ENCODE data around the gene ZCCHC14.
"Not testable (repeated sequence)": the region's sequence is repeated elsewhere in the genome, so short reads cannot be mapped to it uniquely, and the experiment has no call there.

Gene ZCCHC14

GRCh38 chr16:87499189-87499486 lies 6.3 kb upstream of the ZCCHC14 start:
- H3K4me3 ChIP-seq, result no peak overlapping the region
- H3K27ac ChIP-seq, result peak overlapping the region in 3 of 21 experiments; percentile 24 to 64 (median 32)

- H3K4me3 ChIP-seq, result no peak overlapping the region
Measured at GRCh38 chr16:87498324-87499188, 5.7 kb upstream of the ZCCHC14 start.

GRCh38 chr16:87497767-87498290 lies 5.0 kb upstream of the ZCCHC14 start:
- H3K4me3 ChIP-seq, H3K27ac ChIP-seq: not testable (repeated sequence)

More at GRCh38 chr16:87498324-87499188, 5.7 kb upstream of the ZCCHC14 start:
- H3K27ac ChIP-seq, result peak overlapping the region in 1 of 21 experiments; percentile 64

- H3K4me3 ChIP-seq, H3K27ac ChIP-seq: not testable (repeated sequence)
Measured at GRCh38 chr16:87497023-87497766, 4.4 kb upstream of the ZCCHC14 start.

- no peak overlapping the region for H3K27ac ChIP-seq
- no peak overlapping the region for H3K4me3 ChIP-seq
Measured at GRCh38 chr16:87496447-87496801, 3.6 kb upstream of the ZCCHC14 start.

GRCh38 chr16:87495578-87496446 lies 3.0 kb upstream of the ZCCHC14 start:
- Histone ChIP-seq H3K4me3 (no peak overlapping the region), H3K27ac (no peak overlapping the region)

GRCh38 chr16:87493608-87494280 lies 920 bp upstream of the ZCCHC14 start:
- H3K4me3 ChIP-seq, result peak overlapping the region; percentile 38 to 50 (median 43)
- H3K27ac ChIP-seq, result peak overlapping the region in 7 of 21 experiments; percentile 19 to 65 (median 52)

- H3K4me3 ChIP-seq, result peak overlapping the region in 6 of 7 experiments; percentile 41 to 50 (median 45)
- peak overlapping the region in 3 of 21 experiments; percentile 74 to 76 (median 76) for H3K27ac ChIP-seq
Measured at GRCh38 chr16:87492291-87492630, 563 bp downstream of the ZCCHC14 start.

GRCh38 chr16:87491522-87492290 lies 1.1 kb downstream of the ZCCHC14 start:
- Histone ChIP-seq H3K4me3 (peak overlapping the region; percentile 33 to 48 (median 43)), H3K27ac (peak overlapping the region in 17 of 21 experiments; percentile 2 to 84 (median 47))

- H3K27ac ChIP-seq, result peak overlapping the region in 18 of 21 experiments; percentile 2 to 84 (median 50)
Measured at GRCh38 chr16:87490799-87491521, 1.9 kb downstream of the ZCCHC14 start.

GRCh38 chr16:87490096-87490798 lies 2.6 kb downstream of the ZCCHC14 start:
- H3K4me3 ChIP-seq, result peak overlapping the region; percentile 33 to 48 (median 43)

More at GRCh38 chr16:87490799-87491521, 1.9 kb downstream of the ZCCHC14 start:
- H3K4me3 ChIP-seq, result peak overlapping the region; percentile 33 to 48 (median 43)

GRCh38 chr16:87489434-87490045 lies 3.3 kb downstream of the ZCCHC14 start:
- peak overlapping the region in 7 of 21 experiments; percentile 10 to 75 (median 54) for H3K27ac ChIP-seq
- peak overlapping the region in 4 of 7 experiments; percentile 33 to 47 (median 43) for H3K4me3 ChIP-seq

More at GRCh38 chr16:87490096-87490798, 2.6 kb downstream of the ZCCHC14 start:
- peak overlapping the region in 15 of 21 experiments; percentile 2 to 84 (median 49) for H3K27ac ChIP-seq

GRCh38 chr16:87488960-87489359 lies 3.9 kb downstream of the ZCCHC14 start:
- H3K27ac ChIP-seq, result peak overlapping the region in 2 of 21 experiments; percentile 22 to 41
- H3K4me3 ChIP-seq, result not testable (repeated sequence)

- Histone ChIP-seq H3K4me3 (peak overlapping the region in 3 of 7 experiments; percentile 10 to 16 (median 16)), H3K27ac (peak overlapping the region in 4 of 21 experiments; percentile 14 to 60 (median 33))
Measured at GRCh38 chr16:87487361-87487924, 5.4 kb downstream of the ZCCHC14 start.

GRCh38 chr16:87486713-87487247 lies 6.0 kb downstream of the ZCCHC14 start:
- Histone ChIP-seq H3K4me3 (peak overlapping the region in 2 of 7 experiments; percentile 10 to 16), H3K27ac (peak overlapping the region in 7 of 21 experiments; percentile 14 to 60 (median 31))

GRCh38 chr16:87486282-87486681 lies 6.5 kb downstream of the ZCCHC14 start:
- H3K4me3 ChIP-seq, result no peak overlapping the region
- H3K27ac ChIP-seq, result peak overlapping the region in 5 of 21 experiments; percentile 26 to 60 (median 45)
